G401.6 (cell line): ENCODE data around the gene MLLT11.

Source experiments
- FAIRE-seq: peaks from 2 replicates; lab custom pipeline; 2012; peaks lifted over from hg19 to GRCh38; lab: Jason Lieb, UNC

MLLT11 gene

GRCh38 chr1:151060007-151060656 is at the start of gene MLLT11:
Gene MLLT11, plus strand, starts transcription at chr1:151060397. Its CDS starts 6,828 bp downstream, at chr1:151067225.
- FAIRE-seq, result no peak

- FAIRE-seq, result no peak
Observed at GRCh38 chr1:151011154-151011850, 48.9 kb upstream of the MLLT11 start.

GRCh38 chr1:151012684-151013471 is 47.3 kb upstream of the MLLT11 start:
- FAIRE-seq, result no peak

- no peak for FAIRE-seq
Observed at GRCh38 chr1:151013518-151013917, 46.7 kb upstream of the MLLT11 start.

- peak; percentile 42 for FAIRE-seq
Observed at GRCh38 chr1:151024540-151025146, 35.6 kb upstream of the MLLT11 start.

- FAIRE-seq, result no peak
Observed at GRCh38 chr1:151026460-151026859, 33.7 kb upstream of the MLLT11 start.

GRCh38 chr1:151032164-151032563 is 28.0 kb upstream of the MLLT11 start:
- no peak for FAIRE-seq

- FAIRE-seq, result no peak
Observed at GRCh38 chr1:151035167-151035566, 25.0 kb upstream of the MLLT11 start.

GRCh38 chr1:151036356-151036755 is 23.8 kb upstream of the MLLT11 start, which contains the start of gene BNIPL:
Gene BNIPL, plus strand, starts transcription at chr1:151036586. Its CDS starts 140 bp downstream, at chr1:151036726.
- FAIRE-seq, result no peak

- no peak for FAIRE-seq
Observed at GRCh38 chr1:151037032-151037431, 23.2 kb upstream of the MLLT11 start.

- no peak for FAIRE-seq
Observed at GRCh38 chr1:151039521-151039920, 20.7 kb upstream of the MLLT11 start.

GRCh38 chr1:151043163-151043562 is 17.0 kb upstream of the MLLT11 start:
- no peak for FAIRE-seq

- no peak for FAIRE-seq
Observed at GRCh38 chr1:151047591-151047924, 12.6 kb upstream of the MLLT11 start, which contains the start of gene C1orf56. Gene C1orf56, plus strand, starts transcription at chr1:151047751. Its CDS starts 97 bp downstream, at chr1:151047848.

- FAIRE-seq, result no peak
Observed at GRCh38 chr1:151047925-151048644, 12.1 kb upstream of the MLLT11 start.

GRCh38 chr1:151048645-151049032 is 11.6 kb upstream of the MLLT11 start:
- no peak for FAIRE-seq

GRCh38 chr1:151049458-151049857 is 10.7 kb upstream of the MLLT11 start:
- FAIRE-seq, result no peak

GRCh38 chr1:151050051-151050688 is 10.0 kb upstream of the MLLT11 start:
- no peak for FAIRE-seq

- FAIRE-seq, result no peak
Observed at GRCh38 chr1:151051356-151052009, 8.7 kb upstream of the MLLT11 start.

GRCh38 chr1:151054971-151055547 is 5.1 kb upstream of the MLLT11 start:
- no peak for FAIRE-seq

- FAIRE-seq, result no peak
Observed at GRCh38 chr1:151055581-151055980, 4.6 kb upstream of the MLLT11 start.

- FAIRE-seq, result no peak
Observed at GRCh38 chr1:151056149-151056548, 4.0 kb upstream of the MLLT11 start.
